ENCODE results near the gene GHDC. TPM values are rescaled to one million over a fixed set of nuclear protein-coding genes. Genes with fewer than 3 reads are reported as not detected.

Gene GHDC
- total and polyA plus RNA-seq, 2 donors (not counting 3 experiments of a cell fraction or from before 2014, with no cell fraction given) = 9.8 to 11.2 TPM

- intact Hi-C loops (cut with micrococcal nuclease) (no loop called here), dilution Hi-C loops (cut with MboI; ENCODE audit: extremely low pct_ligation_motif_present, low sequenced_read_pairs) (no loop called here)
- TF ChIP-seq EZH2 (IDR thresholded peaks at IDR 0.05; ENCODE audit: borderline replicate concordance, low read depth, low read length, severe bottlenecking) = no peak
- TF ChIP-seq CTCF (IDR thresholded peaks at IDR 0.05; ENCODE audit: extremely low read depth in 1 of 2, insufficient read depth in 1 of 2, low read depth in 1 of 2, low read length in 2 of 2) = no peak
- TF ChIP-seq MYC (IDR thresholded peaks at IDR 0.05; ENCODE audit: low read depth, low read length) = no peak
- no peak for TF ChIP-seq GATA2 (IDR thresholded peaks at IDR 0.05; ENCODE audit: insufficient read depth, insufficient read length, low read depth, low read length)
- TF ChIP-seq POLR2AphosphoS5 (IDR thresholded peaks at IDR 0.05; ENCODE audit: insufficient read depth, low read depth, low read length) = no peak
- no peak for TF ChIP-seq FOS (IDR thresholded peaks at IDR 0.05; ENCODE audit: borderline replicate concordance, insufficient read depth, low read length)
- TF ChIP-seq POLR2A (IDR thresholded peaks at IDR 0.05; ENCODE audit: low read depth, low read length) = no peak
- no peak for TF ChIP-seq JUN (IDR thresholded peaks at IDR 0.05; ENCODE audit: borderline replicate concordance, insufficient read depth, insufficient read length, low read depth)
- no peak for TF ChIP-seq MAX (IDR thresholded peaks at IDR 0.05; ENCODE audit: insufficient read depth, insufficient read length)
- no TSS peak for BruUV-seq (replicated peaks)
- Histone ChIP-seq H3K4me3 (replicated peaks in 1 of 3; ENCODE audit: insufficient read depth in 1 of 3, low read depth in 1 of 3, low read length in 3 of 3) (no peak overlapping the region), H4K20me1 (replicated peaks; ENCODE audit: control insufficient read depth, extremely low read depth, insufficient read depth, low read length) (no peaks in the 10 kb centered on the region), H3K27me3 (ENCODE audit: control insufficient read depth in 2 of 2, insufficient read depth in 2 of 2, low read length in 2 of 2) (no peaks in the 10 kb centered on the region), H3K4me2 (ENCODE audit: insufficient read depth, low read length) (no peak overlapping the region), H3K27ac (ENCODE audit: insufficient read depth, low read depth, low read length) (no peak overlapping the region), H3K79me2 (ENCODE audit: control insufficient read depth, insufficient read depth, low read length) (no peaks in the 10 kb centered on the region), H2AFZ (ENCODE audit: low read depth, low read length) (no peak overlapping the region), H3K4me1 (ENCODE audit: control insufficient read depth, extremely low read depth, insufficient read depth, low read length) (no peaks in the 10 kb centered on the region), H3K9me3 (replicated peaks; ENCODE audit: control insufficient read depth, insufficient read depth, low read length) (no peaks in the 10 kb centered on the region), H3K36me3 (ENCODE audit: control insufficient read depth in 2 of 2, extremely low read depth in 1 of 2, insufficient read depth in 2 of 2, low read length in 2 of 2) (no peaks in the 10 kb centered on the region), H3K9me1 (replicated peaks; ENCODE audit: control insufficient read depth, extremely low read depth, insufficient read depth, low read length) (no peaks in the 10 kb centered on the region), H3K9ac (replicated peaks; ENCODE audit: extremely low read depth, insufficient read depth, low read length) (no peak overlapping the region)
- FAIRE-seq (no peak), DNase-seq (ENCODE audit: low read depth, low spot score) (no peak)
- ChIA-PET POLR2A (no interaction called here), CTCF (interaction anchor here (1.0 to 1.5 kb wide), 3 partner anchors 15 to 31 kb away, joined by 3 to 4 read pairs (median 3); partner anchors contain the start of gene GHDC)
Measured at GRCh38 chr17:42163696-42164407, 30.4 kb downstream of the GHDC start.

Data from endothelial cell of umbilical vein (primary cell).